Right renal cortex interstitium (tissue), 3 donors: ENCODE results near the gene CCR9. TPM values are rescaled to one million over a fixed set of nuclear protein-coding genes. Genes with fewer than 3 reads are reported as not detected.
A peak's percentile ranks its signal among the peaks of the same experiment; 100 is the strongest.

Experiments used
- DNase-seq, 3 donors: peaks; one replicate each; pipeline ENCODE4 v3.0.0-alpha.2; 2013; ENCODE audit warnings: low read depth in 3 of 3, low spot score in 2 of 3
- polyA plus RNA-seq, 3 donors: library from polyadenylated mRNA; unstranded; fragments of 120-200 nt; gene quantifications; one replicate each; pipeline ENCODE4 v1.2.1, GENCODE V29; 2013; ENCODE audit not compliant: insufficient read length in 3 of 3

The CCR9 gene
- polyA plus RNA-seq, 3 donors, result 0.11 to 0.12 TPM; not detected in 1

DNA sequence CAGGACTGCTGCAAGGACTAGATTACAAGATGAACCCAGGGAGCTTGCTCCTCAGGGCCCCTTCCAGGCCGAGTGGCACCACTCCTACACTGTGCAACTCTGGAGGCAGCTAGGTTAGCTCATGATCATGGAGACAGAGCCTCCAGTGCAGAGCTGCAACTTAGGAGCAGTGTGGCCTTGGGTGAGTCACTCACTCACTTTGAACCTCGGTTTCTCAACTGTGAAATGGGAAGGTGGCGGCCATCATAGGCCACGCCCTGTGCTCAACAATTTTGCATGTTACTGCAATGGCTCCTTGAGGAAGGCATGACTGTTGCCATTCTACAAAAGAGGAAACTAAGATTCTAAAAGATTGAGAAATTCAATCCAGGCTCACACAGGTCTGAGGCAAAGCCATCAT, 45.8 kb downstream of the CCR9 start:
- DNase-seq, result no peak

DNA sequence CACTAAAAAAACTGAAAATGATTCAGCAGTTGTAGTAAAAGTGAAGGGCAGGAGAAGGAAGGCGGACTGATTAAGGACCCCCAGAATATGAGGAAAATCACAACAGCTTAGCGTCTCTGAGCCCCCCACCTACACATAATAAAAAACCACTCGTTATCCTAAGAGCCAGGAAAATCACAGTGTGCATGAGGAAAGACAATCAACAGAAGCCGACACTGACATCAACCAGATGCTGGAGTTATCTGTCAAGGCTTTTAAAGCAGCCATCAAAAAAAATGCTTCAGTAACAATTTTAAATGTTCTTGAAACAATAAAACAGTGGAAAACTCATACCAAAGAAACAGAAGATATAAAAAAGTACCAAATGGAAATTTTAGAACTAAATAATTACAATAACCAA, 47.2 kb downstream of the CCR9 start:
- DNase-seq, result peak in 1 of 3 donors; percentile 2

DNA sequence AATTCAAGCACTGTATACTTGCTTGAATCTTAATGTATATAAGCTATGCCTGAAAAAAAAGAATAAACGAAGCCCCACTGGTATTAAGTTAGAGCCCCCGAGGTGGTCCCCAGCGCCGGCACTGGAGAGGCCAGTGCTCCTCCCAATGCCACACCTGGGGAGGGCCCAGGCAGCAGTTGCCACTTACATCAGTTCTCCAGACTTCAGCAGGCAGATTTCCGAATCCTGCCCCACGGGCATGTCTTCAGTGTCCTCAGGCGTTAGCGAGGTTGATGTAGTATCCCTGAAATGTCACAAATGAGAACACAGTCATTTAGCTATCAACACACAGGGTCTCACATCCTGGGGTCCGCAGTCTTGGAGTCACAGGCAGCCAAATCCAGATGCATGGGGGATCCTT, 49.9 kb downstream of the CCR9 start:
- no peak for DNase-seq

DNA sequence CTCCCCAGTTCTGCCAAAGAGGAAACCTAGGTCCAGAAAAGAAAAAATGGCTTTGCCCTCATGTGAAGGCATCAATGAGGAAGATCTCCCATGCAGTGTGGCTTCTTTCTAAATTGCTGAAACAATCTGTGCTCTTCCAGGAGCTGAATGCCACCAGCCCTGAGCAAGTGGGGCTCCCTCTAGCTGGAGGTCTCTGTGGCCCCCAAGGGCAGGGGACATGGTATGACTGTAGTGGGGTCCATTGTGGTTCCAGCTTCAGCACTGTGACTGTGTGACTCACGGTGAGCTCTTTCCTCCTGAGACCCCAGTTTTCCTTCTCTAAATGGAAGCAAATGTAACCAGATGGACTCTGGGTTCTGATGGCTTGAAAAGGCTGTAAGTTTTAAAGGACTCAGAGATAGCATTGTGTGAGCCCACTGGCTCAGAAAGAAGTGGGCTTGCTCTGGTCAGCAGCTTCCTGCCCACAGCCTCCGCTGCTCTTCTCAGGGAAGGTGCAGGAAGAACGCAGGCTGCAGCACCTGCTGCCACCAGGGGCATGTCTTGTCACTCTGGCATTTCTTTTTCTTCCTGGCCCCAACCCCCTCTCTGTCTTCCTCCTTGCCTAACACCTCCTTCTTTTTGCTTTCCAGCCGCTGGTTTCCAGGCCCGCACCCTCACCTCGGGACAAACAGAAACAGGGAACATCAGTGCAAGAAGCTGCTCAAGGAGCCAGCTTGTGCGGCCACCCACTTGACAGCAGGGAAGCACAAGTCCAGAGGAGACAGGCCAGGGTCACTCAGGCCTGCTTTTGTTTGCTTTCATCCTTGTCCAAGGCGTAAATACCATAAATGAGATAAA, 51.1 kb downstream of the CCR9 start:
- no peak for DNase-seq

DNA sequence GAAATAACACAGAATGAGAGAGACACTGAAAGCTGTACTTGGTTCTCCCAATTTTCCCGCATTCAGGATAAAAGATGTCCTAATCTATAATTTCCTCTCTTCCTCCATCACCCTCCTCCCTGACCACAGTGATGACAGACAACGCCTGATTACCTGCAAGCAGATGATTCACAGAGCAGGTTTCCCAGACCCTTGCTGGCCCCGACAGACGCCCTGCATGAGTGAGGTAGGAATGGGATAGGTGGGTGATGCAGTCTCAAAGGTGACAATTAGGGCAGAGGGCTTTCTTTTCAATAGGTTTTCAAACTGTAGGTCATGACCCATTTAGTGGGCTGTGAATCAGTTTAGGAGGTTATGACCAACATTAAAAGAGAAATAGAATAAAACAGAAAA, 51.7 kb downstream of the CCR9 start:
- no peak for DNase-seq

DNA sequence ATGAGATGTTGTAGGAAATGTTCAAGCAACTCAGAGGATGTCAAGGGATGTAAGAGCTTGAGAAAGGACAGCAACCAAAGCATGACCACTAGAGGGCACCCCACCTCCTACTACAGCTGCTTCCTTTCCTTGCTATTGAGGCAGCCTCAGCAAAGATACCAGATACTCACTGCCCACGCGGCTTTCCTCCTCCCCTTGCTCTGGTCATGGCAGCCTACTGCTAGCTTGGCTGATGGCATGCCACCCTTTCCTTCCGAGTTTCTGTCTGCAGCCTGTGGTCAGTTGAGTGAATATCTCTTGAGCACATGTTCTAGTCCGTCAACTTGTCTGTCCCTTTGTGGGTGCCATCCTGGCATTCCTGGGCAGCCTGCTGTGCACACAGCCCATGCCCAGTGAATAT, 52.5 kb downstream of the CCR9 start:
- DNase-seq, result peak; percentile 72 to 80 (median 78)

DNA sequence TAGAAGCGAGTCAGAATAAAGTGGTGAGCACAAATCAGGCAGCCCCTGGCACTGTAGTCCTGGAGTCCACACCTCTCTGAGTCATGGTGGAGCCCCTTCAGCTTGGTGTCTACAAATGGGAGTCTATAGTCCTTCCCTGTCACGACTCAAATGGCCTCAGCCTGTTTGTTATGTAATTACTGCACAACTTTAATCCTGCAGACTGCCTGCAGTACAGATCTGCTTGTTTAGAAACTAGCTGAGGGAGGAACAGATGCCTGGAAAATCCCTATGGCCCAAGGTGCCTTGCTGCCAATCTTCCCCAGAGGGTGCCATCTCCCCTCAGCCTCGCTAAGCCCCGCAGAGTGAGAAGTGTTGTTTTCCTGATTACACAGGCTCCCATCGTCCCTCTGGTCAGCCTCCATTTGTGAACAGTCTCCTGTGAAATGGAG, 53.0 kb downstream of the CCR9 start:
- DNase-seq, result no peak

DNA sequence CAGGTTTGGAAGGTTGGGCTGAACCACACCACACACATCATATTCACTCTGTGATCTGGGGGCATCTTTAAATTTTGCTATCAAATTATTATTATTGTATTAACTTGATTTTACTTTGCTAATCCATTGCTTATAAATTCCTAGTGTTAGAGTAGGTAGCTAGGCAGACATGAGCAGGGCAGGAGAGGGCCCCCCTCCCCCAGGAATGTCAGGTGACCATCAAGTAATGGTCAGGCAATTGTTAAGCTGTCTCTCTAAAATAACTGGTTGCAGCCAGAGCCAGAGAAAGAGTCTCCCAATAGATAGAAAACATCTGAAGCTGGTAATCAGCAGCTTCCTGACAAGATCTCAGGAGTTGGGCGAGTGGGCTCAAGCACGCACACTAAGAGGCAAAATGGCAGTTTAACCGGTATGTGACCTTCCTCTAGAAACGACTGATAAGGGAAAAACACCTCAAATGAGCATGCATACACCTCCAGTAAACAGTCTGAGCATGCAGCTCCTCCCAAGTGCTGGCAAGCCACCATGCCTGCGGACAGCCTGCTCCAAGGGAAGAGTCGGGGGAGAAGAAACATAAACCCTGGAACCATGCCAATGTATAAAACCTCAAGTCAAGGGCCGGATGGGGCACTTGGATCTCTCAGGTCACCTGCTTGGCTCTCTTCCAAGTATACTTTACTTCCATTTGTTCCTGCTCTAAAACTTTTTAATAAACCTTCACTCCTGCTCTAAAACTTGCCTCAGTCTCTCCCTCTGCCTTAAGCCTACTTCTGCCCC, 53.8 kb downstream of the CCR9 start:
- no peak for DNase-seq

DNA sequence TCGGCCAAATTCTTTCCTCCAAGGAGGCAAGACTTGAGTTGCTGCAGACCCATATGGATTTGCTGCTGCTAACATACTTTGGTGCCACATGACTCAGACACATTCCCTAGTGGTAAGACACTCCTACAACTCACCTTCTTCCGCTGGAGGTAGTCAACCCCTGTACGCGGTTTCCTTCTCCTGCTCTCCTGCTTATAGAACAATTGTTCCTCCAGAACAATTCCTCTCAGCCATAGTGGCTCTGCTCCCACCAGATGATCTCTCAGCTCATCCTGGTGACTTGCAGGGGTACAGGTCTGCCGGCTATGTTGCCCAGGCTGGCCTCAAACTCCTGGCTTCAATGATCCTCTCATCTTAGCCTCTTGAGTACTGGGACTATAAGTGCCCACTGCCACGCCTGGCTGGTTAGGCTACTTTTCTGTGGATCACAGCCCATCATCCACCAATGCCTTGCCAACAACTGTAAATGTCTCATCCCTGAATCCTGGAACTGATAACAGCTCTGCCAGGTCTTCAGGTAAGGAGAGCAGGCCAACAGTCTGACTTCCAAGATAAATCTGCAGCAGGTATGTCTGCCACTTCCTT, 54.5 kb downstream of the CCR9 start:
- DNase-seq, result no peak

DNA sequence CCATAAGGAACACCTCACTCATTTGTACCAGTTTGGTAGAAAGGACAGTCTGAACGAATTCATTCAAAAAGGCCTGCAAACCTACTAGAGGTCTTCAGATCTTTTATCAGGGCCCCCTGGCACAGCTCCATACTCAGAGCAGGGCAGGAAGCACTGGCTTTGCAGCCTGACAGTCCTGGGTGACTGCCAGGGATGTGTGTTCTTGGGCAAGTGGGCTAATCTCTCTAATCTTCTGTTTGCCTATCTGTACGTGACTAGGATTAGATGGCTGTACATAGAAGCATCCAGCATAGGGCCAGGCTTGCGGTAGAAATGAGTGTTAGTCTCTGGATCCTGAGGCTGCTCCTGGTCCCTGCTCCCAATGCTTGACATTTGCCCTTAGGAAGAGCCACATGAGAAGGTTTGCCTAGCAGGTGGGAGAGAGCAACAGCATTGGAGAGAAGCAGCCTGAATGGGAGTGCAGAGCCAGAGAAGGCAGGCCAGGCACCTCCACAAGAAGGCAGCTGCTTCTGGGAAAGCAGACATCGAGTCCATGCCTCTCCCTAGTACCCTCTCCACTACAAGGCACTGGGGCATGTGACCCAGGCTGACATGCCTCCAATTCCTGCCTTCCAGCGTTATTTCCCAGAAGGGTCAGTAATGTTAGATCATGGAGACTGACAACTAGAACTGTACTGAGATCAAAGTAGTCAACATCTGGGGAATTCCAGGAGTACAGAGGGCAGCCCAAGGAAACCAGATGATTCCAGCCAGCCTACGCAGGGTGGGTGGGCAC, 55.9 kb downstream of the CCR9 start:
- no peak for DNase-seq

DNA sequence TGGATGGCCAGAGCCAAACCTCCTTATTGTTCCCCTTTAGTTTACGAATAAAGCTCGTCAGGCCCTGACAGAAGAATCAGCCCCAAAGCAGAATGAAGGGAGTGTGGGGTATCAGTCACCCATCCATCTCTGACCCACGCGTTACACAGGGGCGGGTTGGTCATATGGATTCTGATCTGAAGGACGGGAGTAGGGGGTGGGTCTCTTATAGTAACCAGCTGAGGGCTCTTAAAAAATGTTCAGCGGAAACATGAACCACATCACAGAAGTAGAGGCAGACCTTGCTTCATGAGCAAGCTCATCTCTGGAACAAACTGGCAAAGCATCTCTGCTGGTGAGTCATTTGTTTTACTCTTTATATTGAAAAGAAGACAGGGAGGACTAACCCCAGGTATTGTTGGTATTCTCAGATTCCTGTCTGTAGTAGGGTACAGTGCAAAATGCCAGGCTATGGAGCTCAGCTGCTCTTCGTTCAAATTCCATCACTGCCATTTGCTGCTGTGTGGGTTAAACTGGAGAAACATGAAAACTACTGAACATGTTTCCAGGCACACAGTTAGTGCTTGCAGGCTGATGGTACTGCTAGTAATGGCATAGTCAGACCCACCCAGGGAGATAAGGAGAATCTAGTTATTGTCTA, 57.0 kb downstream of the CCR9 start, which contains the start of gene CXCR6:
Gene CXCR6, plus strand, starts transcription at position 258 of the 640 bp plus-strand sequence. CDS start 3,018 bp downstream, outside the sequence.
- no peak for DNase-seq

DNA sequence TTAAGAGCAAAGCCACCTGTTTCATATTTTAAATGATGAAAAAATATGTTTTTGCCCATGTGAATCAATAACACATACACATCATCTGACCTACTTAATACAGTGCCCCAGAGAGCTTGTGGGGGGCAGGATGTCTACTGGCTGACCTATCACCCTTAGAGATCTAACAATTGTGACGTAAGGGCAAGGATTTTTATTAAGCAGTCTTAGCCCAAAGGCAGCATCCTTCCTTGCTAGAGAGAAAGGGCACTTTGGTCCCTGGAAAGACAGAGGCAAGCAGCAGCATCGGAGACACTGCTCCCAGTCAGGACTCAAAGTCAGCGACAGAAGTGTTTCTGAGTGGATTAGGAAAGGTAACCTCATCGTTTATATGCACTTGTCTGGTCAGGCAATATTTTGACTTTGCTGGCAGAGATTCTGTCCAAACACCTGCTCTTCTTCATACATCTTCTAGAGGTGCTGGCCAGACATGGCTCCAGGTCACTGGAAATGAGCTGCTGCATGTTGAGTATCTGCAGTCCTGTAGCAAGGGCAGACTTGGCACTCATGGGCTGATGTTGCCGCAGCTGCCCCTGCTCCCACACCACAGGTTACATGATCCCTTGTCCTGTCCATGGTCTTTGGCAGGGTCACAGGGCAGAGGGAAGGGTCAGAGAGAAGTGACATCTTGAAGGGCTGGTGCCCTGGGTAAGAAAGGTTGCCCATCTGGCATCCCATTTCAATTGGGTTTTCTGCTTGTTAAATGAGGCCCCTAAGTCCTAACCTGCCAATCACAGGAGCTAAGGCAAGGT, 58.7 kb downstream of the CCR9 start:
- no peak for DNase-seq

DNA sequence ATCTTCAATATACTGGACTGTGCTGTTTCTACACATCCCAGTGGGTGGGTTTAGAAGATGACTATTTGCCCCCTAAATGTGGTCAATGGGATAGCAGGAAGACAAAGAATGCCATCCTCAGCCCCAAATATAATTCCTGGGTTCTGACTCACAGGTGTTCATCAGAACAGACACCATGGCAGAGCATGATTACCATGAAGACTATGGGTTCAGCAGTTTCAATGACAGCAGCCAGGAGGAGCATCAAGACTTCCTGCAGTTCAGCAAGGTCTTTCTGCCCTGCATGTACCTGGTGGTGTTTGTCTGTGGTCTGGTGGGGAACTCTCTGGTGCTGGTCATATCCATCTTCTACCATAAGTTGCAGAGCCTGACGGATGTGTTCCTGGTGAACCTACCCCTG, 60.0 kb downstream of the CCR9 start:
- no peak for DNase-seq

DNA sequence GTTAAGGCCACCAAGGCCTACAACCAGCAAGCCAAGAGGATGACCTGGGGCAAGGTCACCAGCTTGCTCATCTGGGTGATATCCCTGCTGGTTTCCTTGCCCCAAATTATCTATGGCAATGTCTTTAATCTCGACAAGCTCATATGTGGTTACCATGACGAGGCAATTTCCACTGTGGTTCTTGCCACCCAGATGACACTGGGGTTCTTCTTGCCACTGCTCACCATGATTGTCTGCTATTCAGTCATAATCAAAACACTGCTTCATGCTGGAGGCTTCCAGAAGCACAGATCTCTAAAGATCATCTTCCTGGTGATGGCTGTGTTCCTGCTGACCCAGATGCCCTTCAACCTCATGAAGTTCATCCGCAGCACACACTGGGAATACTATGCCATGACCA, 60.5 kb downstream of the CCR9 start:
- DNase-seq, result no peak

DNA sequence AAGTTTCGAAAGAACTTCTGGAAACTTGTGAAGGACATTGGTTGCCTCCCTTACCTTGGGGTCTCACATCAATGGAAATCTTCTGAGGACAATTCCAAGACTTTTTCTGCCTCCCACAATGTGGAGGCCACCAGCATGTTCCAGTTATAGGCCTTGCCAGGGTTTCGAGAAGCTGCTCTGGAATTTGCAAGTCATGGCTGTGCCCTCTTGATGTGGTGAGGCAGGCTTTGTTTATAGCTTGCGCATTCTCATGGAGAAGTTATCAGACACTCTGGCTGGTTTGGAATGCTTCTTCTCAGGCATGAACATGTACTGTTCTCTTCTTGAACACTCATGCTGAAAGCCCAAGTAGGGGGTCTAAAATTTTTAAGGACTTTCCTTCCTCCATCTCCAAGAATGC, 61.0 kb downstream of the CCR9 start:
- no peak for DNase-seq

DNA sequence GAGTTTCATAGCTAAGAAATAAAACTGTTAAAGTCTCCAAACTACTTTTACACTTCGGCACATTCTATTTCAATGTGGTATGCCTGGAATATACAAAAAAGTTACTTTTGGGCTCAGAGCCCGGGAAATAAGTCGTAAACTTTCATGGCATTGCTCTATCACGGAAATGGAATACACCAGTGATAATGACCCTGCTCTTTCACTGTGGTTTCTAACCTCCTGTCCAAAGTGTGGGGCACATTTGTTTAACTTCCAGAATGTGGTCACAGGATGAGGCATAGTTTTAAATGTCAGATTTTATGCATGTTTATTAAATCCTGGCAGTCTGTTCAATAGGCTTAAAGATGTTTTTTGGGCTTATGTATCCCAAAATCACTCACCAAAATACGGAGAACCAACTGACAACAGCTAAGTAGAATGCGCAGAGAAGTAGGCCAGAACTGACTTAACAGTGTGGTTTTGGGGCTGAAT, 62.0 kb downstream of the CCR9 start:
- DNase-seq, result no peak

DNA sequence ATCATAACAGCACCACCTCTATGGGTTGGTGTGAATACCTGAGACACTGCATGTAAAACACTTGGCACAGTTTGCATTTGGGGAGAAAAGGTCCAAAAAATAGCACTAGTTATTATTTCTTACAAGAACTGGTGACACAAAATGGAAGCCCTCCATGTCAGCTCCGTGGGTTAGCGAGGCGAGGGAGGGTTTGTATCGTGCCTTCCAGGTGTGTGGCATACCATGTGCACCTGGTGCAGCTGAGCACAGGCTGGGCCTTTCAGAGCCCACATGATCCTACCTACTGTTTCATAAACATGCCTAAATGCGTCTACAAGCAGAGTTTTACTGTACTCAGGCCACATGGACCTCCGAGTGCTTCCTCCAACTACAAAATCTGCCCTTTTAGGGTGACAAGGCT, 62.5 kb downstream of the CCR9 start:
- no peak for DNase-seq

DNA sequence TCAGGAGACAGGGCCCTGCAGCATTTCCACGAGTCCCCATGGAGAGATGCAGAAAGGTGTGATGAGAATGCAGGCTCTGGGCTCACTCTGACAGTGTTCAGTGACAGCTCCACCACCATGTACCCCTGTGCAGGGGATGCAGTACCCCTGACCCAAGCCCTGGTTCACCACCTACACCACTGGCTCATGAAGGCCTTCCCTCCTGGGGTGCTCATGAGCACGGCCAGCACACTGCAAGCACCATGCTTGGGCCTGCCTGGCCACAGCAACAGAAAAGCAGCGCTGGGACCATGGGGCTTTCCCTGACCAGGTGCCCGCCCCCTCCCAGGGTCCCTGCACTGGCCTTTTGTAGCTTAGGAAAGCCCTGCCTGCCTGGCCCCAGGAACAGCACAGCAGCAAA, 63.1 kb downstream of the CCR9 start:
- no peak for DNase-seq

DNA sequence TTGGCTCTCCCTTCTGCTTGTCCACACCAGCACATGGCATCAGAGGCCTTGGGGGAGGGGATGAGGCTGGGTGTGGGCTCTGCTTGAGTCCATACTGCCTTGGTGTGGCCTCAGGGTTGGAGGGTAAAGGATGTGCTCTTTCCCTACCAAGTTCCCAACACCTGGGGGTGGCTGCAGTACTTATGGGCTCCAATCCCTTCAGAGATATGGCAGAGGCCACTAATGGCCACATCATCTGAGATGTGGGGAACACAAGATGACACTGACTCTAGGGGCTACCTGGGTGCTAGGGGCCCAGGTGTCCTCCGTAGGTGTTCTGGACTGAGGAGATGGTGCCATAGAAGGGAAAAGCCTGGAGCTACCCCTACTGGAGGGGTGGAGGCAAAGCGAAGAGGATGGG, 63.8 kb downstream of the CCR9 start:
- DNase-seq, result no peak
